Fibroblast of upper back skin (primary cell): Measurements from ENCODE around the gene OR51T1.
A peak's percentile ranks its signal among the peaks of the same experiment; 100 is the strongest.
"Not testable (repeated sequence)": the region's sequence is repeated elsewhere in the genome, so short reads cannot be mapped to it uniquely, and the experiment has no call there.

Experiments
- DNase-seq: peaks from one replicate; pipeline ENCODE4 v3.0.0-alpha.2; 2013

Gene OR51T1, protein sequence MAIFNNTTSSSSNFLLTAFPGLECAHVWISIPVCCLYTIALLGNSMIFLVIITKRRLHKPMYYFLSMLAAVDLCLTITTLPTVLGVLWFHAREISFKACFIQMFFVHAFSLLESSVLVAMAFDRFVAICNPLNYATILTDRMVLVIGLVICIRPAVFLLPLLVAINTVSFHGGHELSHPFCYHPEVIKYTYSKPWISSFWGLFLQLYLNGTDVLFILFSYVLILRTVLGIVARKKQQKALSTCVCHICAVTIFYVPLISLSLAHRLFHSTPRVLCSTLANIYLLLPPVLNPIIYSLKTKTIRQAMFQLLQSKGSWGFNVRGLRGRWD

GRCh38 chr11:4881860-4882500, at the start of gene OR51T1:
TSS of gene OR51T1 (plus strand) at chr11:4881900. CDS start at chr11:4881900, 0 bp downstream.
- peak; percentile 85 for DNase-seq

DNA sequence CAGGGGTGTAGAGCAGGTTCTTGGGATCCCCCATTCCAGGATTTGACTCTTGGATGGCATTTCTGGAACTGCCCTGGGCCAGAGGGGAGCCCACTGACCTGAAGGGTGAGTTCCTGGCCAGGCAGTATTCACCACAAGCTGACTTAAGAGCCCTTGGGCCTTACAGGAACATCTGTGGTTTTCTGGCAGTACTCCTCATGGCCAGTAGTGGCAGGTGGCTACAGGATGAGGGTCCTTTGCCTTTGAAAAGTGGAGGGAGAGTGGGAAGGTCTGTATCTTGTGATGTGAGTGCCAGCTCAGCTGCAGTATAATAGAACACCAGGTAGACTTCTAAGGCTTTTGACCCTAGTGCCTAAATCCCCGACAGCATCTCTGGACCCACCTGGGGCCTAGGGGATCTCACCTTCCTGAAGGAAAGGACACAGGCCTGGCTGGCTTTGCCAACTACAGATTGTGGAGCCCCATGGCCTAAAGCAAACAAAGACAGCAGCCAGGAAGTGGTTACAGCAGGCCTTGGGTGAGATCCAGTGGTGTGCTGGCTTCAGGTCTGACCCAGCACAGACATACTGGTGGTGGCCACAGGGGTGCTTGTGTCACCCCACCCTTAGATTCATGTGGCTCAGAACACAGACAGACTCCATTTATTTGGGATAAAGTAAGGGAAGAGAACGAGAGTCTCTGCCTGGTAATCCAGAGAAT, 41.7 kb upstream of the OR51T1 start:
- DNase-seq, result no peak

GRCh38 chr11:4848908-4849532, 32.7 kb upstream of the OR51T1 start, which contains the start of gene OR51S1:
TSS of gene OR51S1 (minus strand) at chr11:4849208. CDS start at chr11:4849208, 0 bp downstream.
- no peak for DNase-seq

DNA sequence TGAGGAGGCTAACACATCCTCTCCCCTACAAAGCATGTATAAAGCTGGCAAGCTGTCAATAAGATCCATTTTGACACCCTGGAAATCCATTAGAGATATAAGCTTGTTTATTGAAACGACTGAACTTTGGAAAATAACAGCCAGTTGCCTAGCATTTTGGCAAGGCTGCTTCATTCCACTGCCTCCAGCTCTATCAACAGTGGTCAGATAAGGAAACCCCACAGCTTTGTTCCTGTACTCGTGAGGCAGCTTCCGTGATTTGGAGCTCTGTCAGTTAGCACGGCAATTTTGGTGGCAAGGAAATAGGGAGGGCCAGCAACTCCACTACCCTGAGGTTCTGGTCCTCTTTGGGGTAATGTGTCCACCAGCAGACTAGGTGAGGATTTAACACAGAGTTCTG, 30.7 kb upstream of the OR51T1 start:
- no peak for DNase-seq

DNA sequence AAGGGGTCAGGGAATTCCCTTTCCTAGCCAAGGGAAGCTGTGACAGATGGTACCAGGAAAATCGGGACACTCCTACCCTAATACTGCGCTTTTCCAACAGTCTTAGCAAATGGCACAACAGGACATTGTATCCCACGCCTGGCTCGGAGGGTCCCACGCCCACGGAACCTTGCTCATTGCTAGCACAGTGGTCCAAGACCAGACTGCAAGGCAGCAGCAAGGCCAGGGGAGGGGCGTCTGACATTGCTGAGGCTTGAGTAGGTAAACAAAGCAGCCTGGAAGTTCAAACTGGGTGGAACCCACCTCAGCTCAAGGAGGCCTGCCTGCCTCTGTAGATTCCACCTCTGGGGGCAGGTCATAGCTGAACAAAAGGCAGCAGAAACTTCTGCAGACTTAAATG, 27.4 kb upstream of the OR51T1 start:
- DNase-seq, result not testable (repeated sequence)

- no peak for DNase-seq
Observed at GRCh38 chr11:4862447-4863236, 19.1 kb upstream of the OR51T1 start.

DNA sequence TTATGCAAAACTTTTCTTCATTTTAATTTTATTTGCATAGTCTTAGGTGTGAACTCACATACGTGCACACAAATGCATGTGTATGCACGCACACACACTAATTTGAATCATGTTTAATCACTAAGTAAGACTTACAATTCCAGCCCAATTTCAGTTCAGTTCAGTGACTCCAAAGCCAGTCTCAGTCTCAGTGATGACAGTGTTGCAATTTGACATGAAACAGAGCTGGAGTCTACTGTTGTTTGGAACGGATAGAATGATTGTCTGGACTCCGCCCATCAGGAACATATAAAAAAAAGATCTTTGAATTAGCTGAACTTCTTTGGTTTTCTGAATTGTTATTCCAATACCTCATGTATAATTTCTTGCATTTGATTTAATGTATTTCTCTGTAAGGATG, 17.8 kb upstream of the OR51T1 start:
- no peak for DNase-seq

DNA sequence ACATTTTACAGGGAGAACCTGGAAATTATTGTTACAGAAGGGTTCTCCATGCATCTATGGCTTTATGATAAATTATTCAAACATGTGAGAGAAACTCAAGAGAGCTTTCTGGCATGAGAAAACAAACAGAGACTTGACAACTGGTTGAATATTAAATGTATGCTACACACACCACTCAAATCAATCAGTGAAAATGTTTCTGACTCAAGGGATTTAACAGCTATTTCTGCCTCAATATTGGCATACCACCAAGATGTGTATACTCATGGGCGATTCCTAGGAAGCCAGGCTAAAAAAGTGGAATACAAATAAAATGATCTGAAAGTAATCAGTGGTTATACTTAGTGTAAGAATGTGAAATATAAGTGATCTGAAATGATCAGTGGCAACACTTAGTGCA, 15.8 kb upstream of the OR51T1 start:
- DNase-seq, result peak; percentile 26

GRCh38 chr11:4881188-4881587, 512 bp upstream of the OR51T1 start:
- peak; percentile 6 for DNase-seq

- DNase-seq, result no peak
Observed at GRCh38 chr11:4882543-4882942, 843 bp downstream of the OR51T1 start.

- DNase-seq, result peak; percentile 31
Observed at GRCh38 chr11:4884361-4884760, 2.7 kb downstream of the OR51T1 start.

GRCh38 chr11:4886186-4886585, 4.5 kb downstream of the OR51T1 start:
- no peak for DNase-seq

GRCh38 chr11:4887591-4887990, 5.9 kb downstream of the OR51T1 start:
- peak; percentile 2 for DNase-seq

DNA sequence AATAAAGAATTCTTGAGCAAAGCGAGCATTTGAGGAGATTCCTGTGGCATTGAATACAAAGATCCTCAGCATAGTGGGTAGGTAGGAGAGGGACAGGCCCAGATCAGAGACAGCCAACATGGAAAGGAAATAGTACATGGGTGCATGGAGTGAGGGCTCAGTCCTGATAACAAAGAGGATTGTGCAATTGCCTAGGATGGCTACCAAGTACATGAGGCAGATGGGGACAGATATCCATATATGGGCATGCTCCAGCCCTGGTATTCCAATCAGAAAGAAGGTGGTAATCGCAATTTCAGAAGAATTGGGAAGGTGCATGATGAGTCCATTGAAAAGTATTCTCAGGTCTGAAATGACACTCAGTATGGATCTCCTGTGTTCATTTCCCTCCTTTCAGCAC, 8.6 kb downstream of the OR51T1 start:
- no peak for DNase-seq

- DNase-seq, result peak; percentile 94
Observed at GRCh38 chr11:4891996-4892640, 10.4 kb downstream of the OR51T1 start.

DNA sequence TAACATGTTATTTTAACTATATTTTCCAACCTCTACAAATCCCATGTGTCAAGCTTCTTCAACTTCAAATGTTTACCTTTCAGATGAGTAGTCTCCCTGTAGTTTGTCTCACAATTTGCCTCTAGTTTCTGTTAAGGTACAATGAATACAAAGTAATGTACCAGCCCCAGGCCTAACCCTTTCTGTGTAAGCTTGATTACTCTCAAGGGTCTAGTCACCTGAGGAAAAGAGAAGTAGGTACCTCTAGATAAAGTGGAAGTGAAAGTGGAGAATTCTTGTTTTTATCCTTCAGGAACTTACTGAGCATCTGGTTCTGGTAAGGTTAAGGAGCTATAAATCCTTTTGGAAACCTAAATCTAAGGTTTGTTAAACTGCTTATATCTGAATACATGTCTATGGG, 21.8 kb downstream of the OR51T1 start, which contains the start of gene OR51A7:
Gene OR51A7, plus strand, starts transcription at position 300 of the 400 bp plus-strand sequence. CDS start 3,587 bp downstream, outside the sequence.
- no peak for DNase-seq

DNA sequence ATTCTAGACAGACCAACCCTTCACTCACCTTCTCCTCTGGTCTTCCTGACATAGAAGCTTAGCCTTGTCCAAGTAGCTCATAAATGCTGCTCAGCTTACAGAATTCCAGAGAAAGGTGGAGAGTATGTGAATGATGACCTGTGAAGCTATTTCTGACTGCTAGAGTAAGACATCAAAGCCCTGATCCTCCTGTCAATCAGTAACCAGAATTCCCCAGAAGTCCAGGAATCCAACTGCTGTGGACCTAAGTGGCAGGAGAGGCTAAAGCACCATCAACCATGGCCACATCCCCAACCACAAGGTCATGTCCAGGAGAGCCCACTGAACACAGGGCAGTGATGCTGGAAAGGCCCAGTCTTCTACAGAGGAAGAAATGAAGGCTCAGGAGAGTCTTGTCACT, 34.9 kb downstream of the OR51T1 start:
- no peak for DNase-seq

DNA sequence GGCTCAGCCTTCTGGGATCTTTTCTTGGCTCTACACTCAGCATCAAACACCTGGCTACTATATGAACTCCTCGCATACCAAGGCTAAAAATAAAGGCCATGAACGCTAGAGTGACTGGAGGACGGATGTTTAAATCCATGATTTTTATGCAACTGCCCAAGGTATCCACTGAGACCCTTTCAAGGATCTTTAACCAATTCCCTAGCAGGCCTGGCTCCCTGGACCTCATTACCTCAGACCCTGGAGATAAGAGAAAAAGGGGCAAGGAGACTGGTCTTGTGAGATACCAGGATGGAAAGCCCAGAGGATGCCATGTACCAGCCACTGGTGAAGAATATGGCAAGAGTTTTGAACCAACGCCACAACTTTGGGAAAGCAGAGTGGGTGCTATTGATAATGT, 37.5 kb downstream of the OR51T1 start, which contains the start of gene OR51G2:
Gene OR51G2, minus strand, starts transcription at position 101 of the 400 bp plus-strand sequence. CDS start 3,687 bp downstream, outside the sequence.
- no peak for DNase-seq

- no peak for DNase-seq
Observed at GRCh38 chr11:4921796-4922195, 40.1 kb downstream of the OR51T1 start.

- no peak for DNase-seq
Observed at GRCh38 chr11:4922304-4922703, 40.6 kb downstream of the OR51T1 start.

DNA sequence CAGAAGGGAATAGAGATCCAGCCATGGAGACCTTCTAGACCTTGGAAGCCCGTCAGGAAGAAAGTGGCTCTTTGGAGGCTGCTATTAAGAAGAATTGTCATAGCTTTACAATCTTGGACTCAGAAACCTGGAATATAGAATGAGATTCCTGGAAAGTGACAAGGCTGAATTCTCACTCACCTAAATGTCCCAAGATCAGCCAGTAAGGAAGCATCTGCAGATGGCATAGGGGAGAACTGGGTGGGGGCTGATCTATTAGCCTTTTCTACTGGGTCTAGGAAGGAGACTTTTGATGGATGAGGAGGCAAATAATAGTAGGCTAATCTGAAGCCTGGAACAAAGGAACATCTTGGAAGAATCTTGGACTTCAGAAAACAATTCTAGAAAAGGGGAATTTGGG, 42.5 kb downstream of the OR51T1 start, which contains the start of gene OR51G1:
Gene OR51G1, minus strand, starts transcription at position 101 of the 400 bp plus-strand sequence. Its CDS starts 0 bp downstream, at position 101.
- no peak for DNase-seq
